Measurements from ENCODE around the gene NKTR. TPM values are rescaled to one million over a fixed set of nuclear protein-coding genes. Genes with fewer than 3 reads are reported as not detected.

Gene NKTR
- total RNA-seq, 4 donors from 2014 or later, result 130 to 244 (median 148) TPM

GRCh38 chr3:42601896-42602581 lies 1.6 kb downstream of the NKTR start:
- no peak for TF ChIP-seq CTCF (IDR thresholded peaks at IDR 0.05; ENCODE audit: low read depth)

GRCh38 chr3:42602961-42603360 lies 2.5 kb downstream of the NKTR start:
- TF ChIP-seq CTCF (IDR thresholded peaks at IDR 0.05; ENCODE audit: low read depth), result no peak

DNA sequence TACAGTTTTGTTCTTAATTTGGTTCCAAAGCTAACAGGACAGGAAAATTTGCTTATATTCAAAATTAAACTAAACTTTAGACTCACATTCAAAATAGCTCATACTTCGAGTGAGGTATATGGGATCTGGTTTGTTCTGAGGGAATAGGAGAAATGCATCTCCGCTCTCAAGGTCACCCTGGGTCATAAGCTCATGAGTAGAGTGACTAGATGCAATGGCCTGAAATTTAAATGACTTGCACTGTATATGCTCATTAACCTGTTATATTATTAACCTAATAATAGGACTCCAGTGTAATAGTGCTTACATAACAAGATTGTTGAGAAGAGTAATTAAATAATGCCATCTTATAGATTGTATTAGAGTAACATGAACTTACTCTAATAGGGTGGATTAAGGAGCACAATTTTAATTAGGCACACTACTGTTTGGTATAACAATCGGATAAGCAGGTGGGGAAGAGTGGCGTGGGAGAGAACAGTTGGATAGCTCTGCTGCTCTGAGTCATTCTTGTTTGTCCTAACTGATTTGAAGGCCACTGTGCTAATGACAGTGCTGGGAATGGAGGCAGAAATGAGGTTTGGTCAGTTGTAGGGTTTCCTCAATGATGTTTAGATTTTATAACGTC lies 5.2 kb downstream of the NKTR start:
- no peak for TF ChIP-seq CTCF (IDR thresholded peaks at IDR 0.05; ENCODE audit: low read depth)

DNA sequence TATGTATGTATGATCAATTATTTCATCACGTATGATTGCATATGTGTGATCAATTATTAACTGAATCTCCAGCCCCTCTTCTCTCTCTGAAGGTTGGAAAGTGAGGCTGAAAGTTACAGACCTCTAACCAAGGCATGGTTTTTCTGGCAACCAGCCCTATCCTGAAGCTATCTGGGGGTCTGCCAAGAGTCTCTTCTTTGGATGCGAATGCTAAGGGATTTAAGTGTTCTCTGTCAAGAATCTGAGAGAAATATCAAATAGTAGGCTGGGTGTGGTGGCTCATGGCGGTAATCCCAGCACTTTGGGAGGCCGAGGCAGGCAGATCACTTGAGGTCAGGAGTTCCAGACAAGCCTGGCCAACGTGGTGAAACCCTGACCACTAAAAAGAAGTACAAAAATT lies 8.1 kb downstream of the NKTR start:
- TF ChIP-seq CTCF (IDR thresholded peaks at IDR 0.05; ENCODE audit: low read depth), result no peak

DNA sequence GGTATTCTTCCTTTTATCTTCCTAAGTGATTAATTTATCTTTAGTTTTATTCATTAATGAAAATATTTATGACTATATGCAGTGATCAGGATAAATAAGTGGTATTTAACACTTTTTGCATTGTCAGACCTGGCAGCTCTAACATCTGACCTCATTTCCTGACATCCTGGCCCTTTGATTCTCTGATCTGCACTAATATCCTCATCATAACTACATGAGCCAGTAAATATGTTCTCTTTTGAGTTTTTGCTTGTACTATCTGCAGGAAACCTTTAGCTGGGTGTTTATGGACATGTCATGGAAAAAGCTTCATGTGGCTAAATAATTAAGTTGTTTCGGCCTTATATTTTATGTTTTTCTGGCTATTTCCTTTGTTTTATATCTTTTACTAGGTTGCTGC lies 10.5 kb downstream of the NKTR start:
- no peak for TF ChIP-seq CTCF (IDR thresholded peaks at IDR 0.05; ENCODE audit: low read depth)

GRCh38 chr3:42612217-42612616 lies 11.7 kb downstream of the NKTR start:
- TF ChIP-seq CTCF (IDR thresholded peaks at IDR 0.05; ENCODE audit: low read depth), result no peak

DNA sequence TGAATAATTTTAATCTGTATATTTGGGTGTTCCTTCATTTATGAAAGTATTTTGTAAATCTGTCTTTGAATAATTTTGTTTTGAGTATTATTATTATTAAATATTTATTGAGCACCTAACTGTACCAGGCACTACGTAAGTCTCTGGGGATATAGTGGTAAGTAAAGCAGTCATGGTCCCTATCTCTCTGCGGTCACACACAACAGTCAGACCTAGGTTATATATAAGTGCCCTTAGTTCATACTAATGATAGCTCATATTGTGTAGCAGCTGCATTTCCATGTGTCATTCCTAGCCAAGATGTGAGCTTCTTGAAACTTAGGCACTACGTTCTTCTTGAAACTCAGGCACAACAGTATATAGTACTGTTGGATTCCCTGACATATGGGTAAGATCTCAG lies 12.4 kb downstream of the NKTR start:
- TF ChIP-seq CTCF (IDR thresholded peaks at IDR 0.05; ENCODE audit: low read depth), result no peak

Data from subcutaneous adipose tissue (tissue), 4 donors.